IPS-18c (cell line): Measurements from ENCODE around the gene GPR15LG.

ENCODE experiments used
- H3K4me3 ChIP-seq: 2 replicates; pipeline ENCODE4 v1.7.0; 2013; ENCODE audit warnings: low read depth, mild to moderate bottlenecking, low read length, moderate library complexity; ENCODE audit not compliant: insufficient read depth
- H3K9me3 ChIP-seq: one replicate; pipeline ENCODE4 v1.6.1; 2013; ENCODE audit warnings: mild to moderate bottlenecking, low read length, moderate library complexity; ENCODE audit not compliant: control insufficient read depth, insufficient read depth

The GPR15LG gene

GRCh38 chr10:84224411-84225028 is 50.9 kb downstream of the GPR15LG start:
- no peak overlapping the region for H3K4me3 ChIP-seq
- no peaks in the 10 kb centered on the region for H3K9me3 ChIP-seq

GRCh38 chr10:84225427-84226173 is 52.0 kb downstream of the GPR15LG start, which contains the start of gene LRIT2:
LRIT2 (minus strand) TSS chr10:84225544; CDS start chr10:84225520, 24 bp downstream.
- Histone ChIP-seq H3K4me3 (no peak within 1 kb of the TSS), H3K9me3 (no peaks in the 10 kb centered on the region)

GRCh38 chr10:84226616-84227015 is 53.0 kb downstream of the GPR15LG start:
- H3K4me3 ChIP-seq = no peak overlapping the region
- H3K9me3 ChIP-seq = no peaks in the 10 kb centered on the region

GRCh38 chr10:84227810-84228209 is 54.2 kb downstream of the GPR15LG start:
- no peak overlapping the region for H3K4me3 ChIP-seq
- H3K9me3 ChIP-seq = no peaks in the 10 kb centered on the region

GRCh38 chr10:84230359-84230758 is 56.8 kb downstream of the GPR15LG start:
- no peak overlapping the region for H3K4me3 ChIP-seq
- H3K9me3 ChIP-seq = no peaks in the 10 kb centered on the region

GRCh38 chr10:84232376-84232775 is 58.8 kb downstream of the GPR15LG start:
- Histone ChIP-seq H3K4me3 (no peak overlapping the region), H3K9me3 (no peaks in the 10 kb centered on the region)

DNA sequence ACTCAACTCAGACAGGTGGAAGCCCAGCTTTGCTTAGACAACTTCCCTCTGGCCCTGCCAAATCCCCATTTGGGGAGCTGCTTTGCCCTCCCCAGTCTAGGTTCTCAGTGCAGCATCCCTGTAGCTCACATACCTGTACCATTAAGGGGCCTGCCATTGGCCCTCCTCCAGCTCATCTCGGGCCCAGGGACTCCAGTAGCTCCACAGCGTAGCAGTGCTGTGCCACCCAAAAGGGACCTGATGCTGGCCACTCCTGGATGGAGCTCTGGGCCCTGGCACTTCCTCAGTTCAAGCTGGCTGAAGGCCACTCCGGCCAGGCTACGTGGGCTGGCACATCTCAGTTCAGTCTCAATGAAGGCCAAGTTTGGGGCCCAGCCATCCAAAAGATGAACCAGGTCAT is 60.3 kb downstream of the GPR15LG start:
- Histone ChIP-seq H3K9me3 (peaks cover 2% of the 10 kb centered on the region), H3K4me3 (no peak overlapping the region)

DNA sequence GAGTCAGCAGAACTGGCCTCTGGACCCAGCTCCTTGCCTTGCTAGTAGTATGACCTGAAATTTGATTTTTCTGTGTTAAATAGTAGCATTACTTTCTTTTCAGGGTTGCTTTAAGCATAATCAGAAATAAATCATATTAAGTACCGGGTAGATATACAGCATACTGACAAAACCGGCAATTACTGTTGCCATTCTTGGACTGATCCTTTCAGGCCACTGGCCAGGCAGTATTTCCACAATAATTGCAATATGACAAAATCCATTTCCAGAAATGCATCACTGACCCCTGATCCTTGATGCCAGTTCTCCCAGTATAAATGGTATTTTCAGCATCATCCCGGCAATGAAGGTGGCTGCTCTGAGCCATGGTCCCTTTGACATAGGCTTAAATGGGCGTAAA is 60.9 kb downstream of the GPR15LG start:
- Histone ChIP-seq H3K4me3 (no peak overlapping the region), H3K9me3 (peaks cover 2% of the 10 kb centered on the region)
